Astrocyte of the cerebellum (primary cell): ENCODE measurements around the gene PLGRKT.
"Not testable (repeated sequence)": the region's sequence is repeated elsewhere in the genome, so short reads cannot be mapped to it uniquely, and the experiment has no call there.

Source experiments
- DNase-seq: peaks from one replicate; pipeline ENCODE4 v3.0.0-alpha.2; 2011; ENCODE audit warnings: low read depth
- H3K4me3 ChIP-seq: 2 replicates; pipeline ENCODE4 v1.5.1; 2011; ENCODE audit warnings: mild to moderate bottlenecking, low read depth, low read length, moderate library complexity
- CTCF ChIP-seq: IDR thresholded peaks from 2 replicates; pipeline ENCODE4 v1.5.1; 2012; ENCODE audit warnings: low read length, low read depth, moderate library complexity, mild to moderate bottlenecking; ENCODE audit errors: missing control alignments
- in situ Hi-C: cut with HindIII; loops from 2 replicates; pipeline ENCODE4 v1.10.0; 2017; ENCODE audit warnings: low sequenced_read_pairs

Gene PLGRKT

GRCh38 chr9:5422276-5422675, 15.4 kb downstream of the PLGRKT start:
- no peak overlapping the region for H3K4me3 ChIP-seq
- no peak for TF ChIP-seq CTCF
- in situ Hi-C loops, result no loop called here
- no peak for DNase-seq

- no peak for DNase-seq
- H3K4me3 ChIP-seq, result no peak overlapping the region
- TF ChIP-seq CTCF, result no peak
- in situ Hi-C loops, result no loop called here
These were observed 16.6 kb downstream of the PLGRKT start for GRCh38 chr9:5421163-5421562.

GRCh38 chr9:5419987-5420386, 17.7 kb downstream of the PLGRKT start:
- no peak overlapping the region for H3K4me3 ChIP-seq
- no peak for TF ChIP-seq CTCF
- no peak for DNase-seq
- in situ Hi-C loops, result no loop called here

- no peak overlapping the region for H3K4me3 ChIP-seq
- in situ Hi-C loops, result no loop called here
- no peak for DNase-seq
- no peak for TF ChIP-seq CTCF
These were observed 19.2 kb downstream of the PLGRKT start for GRCh38 chr9:5418481-5418880.

GRCh38 chr9:5416953-5417352, 20.8 kb downstream of the PLGRKT start:
- in situ Hi-C loops, result no loop called here
- TF ChIP-seq CTCF, result no peak

GRCh38 chr9:5408596-5408995, 29.1 kb downstream of the PLGRKT start:
- H3K4me3 ChIP-seq, result no peak overlapping the region
- TF ChIP-seq CTCF, result no peak
- in situ Hi-C loops, result no loop called here
- DNase-seq, result no peak

More at GRCh38 chr9:5416953-5417352, 20.8 kb downstream of the PLGRKT start:
- no peak overlapping the region for H3K4me3 ChIP-seq
- no peak for DNase-seq

- TF ChIP-seq CTCF, result no peak
- DNase-seq, result no peak
- in situ Hi-C loops, result no loop called here
- H3K4me3 ChIP-seq, result no peak overlapping the region
These were observed 35.5 kb downstream of the PLGRKT start for GRCh38 chr9:5402217-5402616.

GRCh38 chr9:5397547-5397946, 40.2 kb downstream of the PLGRKT start:
- DNase-seq, in situ Hi-C loops, H3K4me3 ChIP-seq: not testable (repeated sequence)
